C1 segment of cervical spinal cord (tissue), 14 donors: ENCODE data around the gene CHRND.
A peak's percentile ranks its signal among the peaks of the same experiment; 100 is the strongest.

Experiments used
- DNase-seq, 14 donors: peaks; one replicate each; lab custom pipeline; 2025; lab: John Stamatoyannopoulos, UW

CHRND gene

GRCh38 chr2:232573042-232573441, 47.1 kb downstream of the CHRND start:
- no peak for DNase-seq

- peak in 3 of 14 donors; percentile 16 to 22 (median 18) for DNase-seq
Measured at GRCh38 chr2:232573771-232574435, 47.9 kb downstream of the CHRND start.

GRCh38 chr2:232574674-232575403, 48.9 kb downstream of the CHRND start:
- no peak for DNase-seq

- DNase-seq, result no peak
Measured at GRCh38 chr2:232575404-232575746, 49.4 kb downstream of the CHRND start.

GRCh38 chr2:232576995-232577394, 51.0 kb downstream of the CHRND start:
- DNase-seq, result no peak

- DNase-seq, result no peak
Measured at GRCh38 chr2:232577841-232578240, 51.9 kb downstream of the CHRND start.

GRCh38 chr2:232578626-232579025, 52.7 kb downstream of the CHRND start:
- DNase-seq, result no peak

- DNase-seq, result no peak
Measured at GRCh38 chr2:232580648-232580981, 54.7 kb downstream of the CHRND start.

- DNase-seq, result no peak
Measured at GRCh38 chr2:232581725-232582124, 55.8 kb downstream of the CHRND start.

- DNase-seq, result no peak
Measured at GRCh38 chr2:232584238-232584637, 58.3 kb downstream of the CHRND start.
